H1 (cell line): ENCODE measurements around the gene NUAK1. TPM values are rescaled to one million over a fixed set of nuclear protein-coding genes. Genes with fewer than 3 reads are reported as not detected.

ENCODE experiments used
- CTCF ChIA-PET: fragments of 300-600 bp; sonication (Branson Sonifier 250); formaldehyde crosslinking; loops from one replicate; lab custom pipeline; 2021; ENCODE audit not compliant: partially characterized antibody; lab: Charles Lee
- POLR2A ChIA-PET: fragments of 300-600 bp; sonication (Branson Sonifier 250); formaldehyde crosslinking; loops from one replicate; lab custom pipeline; 2021; ENCODE audit warnings: inconsistent platforms; ENCODE audit not compliant: partially characterized antibody; lab: Charles Lee
- DNase-seq, 2 experiments: peaks; one replicate each; pipeline versions ENCODE4 v3.0.0 to v3.0.0-alpha.2; 2010 to 2022; ENCODE audit warnings: low spot score in 2 of 2, low read depth in 1 of 2, mixed read lengths in 1 of 2
- FAIRE-seq: peaks from 2 replicates; lab custom pipeline; 2011; peaks lifted over from hg19 to GRCh38; lab: Jason Lieb, UNC
- H2AFZ ChIP-seq: 2 replicates; pipeline ENCODE4 v1.8.1; 2012; ENCODE audit warnings: low read length, inconsistent platforms
- H2AK5ac ChIP-seq: 2 replicates; pipeline ENCODE4 v1.6.1; 2013; ENCODE audit warnings: low read depth, low read length
- H2BK120ac ChIP-seq: replicated peaks from 2 replicates; pipeline ENCODE3; 2013; ENCODE audit warnings: low read depth, low read length, inconsistent platforms
- H2BK12ac ChIP-seq: 2 replicates; pipeline ENCODE4 v1.6.1; 2013; ENCODE audit warnings: low read depth, low read length
- H2BK15ac ChIP-seq: 2 replicates; pipeline ENCODE4 v1.6.1; 2013; ENCODE audit warnings: low read length
- H2BK20ac ChIP-seq: 2 replicates; pipeline ENCODE4 v1.6.1; 2013; ENCODE audit warnings: low read length
- H2BK5ac ChIP-seq: 2 replicates; pipeline ENCODE4 v1.6.1; 2013; ENCODE audit warnings: low read depth, low read length
- H3K14ac ChIP-seq: 2 replicates; pipeline ENCODE4 v1.6.1; 2013; ENCODE audit warnings: inconsistent platforms; ENCODE audit not compliant: insufficient read length
- H3K18ac ChIP-seq: 2 replicates; pipeline ENCODE4 v1.6.1; 2013; ENCODE audit warnings: low read length; ENCODE audit errors: extremely low read depth
- H3K23ac ChIP-seq: 2 replicates; pipeline ENCODE4 v1.6.1; 2013; ENCODE audit warnings: inconsistent platforms; ENCODE audit not compliant: insufficient read length
- H3K23me2 ChIP-seq: 2 replicates; pipeline ENCODE4 v1.6.1; 2013; ENCODE audit warnings: low read depth, low read length
- H3K27ac ChIP-seq: 2 replicates; pipeline ENCODE4 v1.6.1; 2011; ENCODE audit warnings: low read depth, low read length, inconsistent platforms
- H3K27me3 ChIP-seq, 4 experiments: replicated peaks in 1 of 4; 1 replicate in 1 of 4; 2 replicates in 3 of 4; pipeline versions ENCODE4 v1.6.1 to v1.8.1; 2011 to 2013; ENCODE audit warnings: low read length in 3 of 4, mild to moderate bottlenecking in 3 of 4, inconsistent platforms in 2 of 4, mixed read lengths in 2 of 4, moderate library complexity in 1 of 4; ENCODE audit not compliant: control insufficient read depth in 3 of 4, insufficient read depth in 3 of 4; ENCODE audit errors: extremely low read depth in 1 of 4
- H3K36me3 ChIP-seq, 4 experiments: 2 replicates each; pipeline versions ENCODE4 v1.6.1 to v1.8.1; 2011 to 2013; ENCODE audit warnings: mild to moderate bottlenecking in 4 of 4, low read length in 3 of 4, moderate library complexity in 2 of 4, control low read depth in 1 of 4, inconsistent platforms in 1 of 4; ENCODE audit not compliant: insufficient read depth in 4 of 4, control insufficient read depth in 2 of 4
- H3K4ac ChIP-seq: replicated peaks from 2 replicates; pipeline ENCODE3; 2013; ENCODE audit warnings: low read length, low read depth, mixed read lengths, inconsistent platforms; ENCODE audit not compliant: insufficient read length
- H3K4me1 ChIP-seq, 4 experiments: replicated peaks in 1 of 4; 1 replicate in 1 of 4; 2 replicates in 3 of 4; pipeline versions ENCODE4 v1.6.1 to v1.8.1; 2011 to 2013; ENCODE audit warnings: low read length in 3 of 4, inconsistent platforms in 2 of 4, mixed read lengths in 1 of 4; ENCODE audit not compliant: insufficient read depth in 4 of 4, control insufficient read depth in 3 of 4
- H3K4me2 ChIP-seq, 2 experiments: 2 replicates each; pipeline versions ENCODE4 v1.6.1 to v1.8.1; 2011 to 2013; ENCODE audit warnings: low read depth in 2 of 2, low read length in 2 of 2, control low read depth in 1 of 2, inconsistent platforms in 1 of 2, mild to moderate bottlenecking in 1 of 2; ENCODE audit not compliant: insufficient read depth in 1 of 2
- H3K4me3 ChIP-seq, 4 experiments: fragments of 200-600, 300-600 bp in 1 of 4; sonication (generic), shearing (Covaris generic), sonication (Bioruptor Twin) in 1 of 4; 2 replicates each; pipeline versions ENCODE4 v1.5.1 to v1.8.1; 2011 to 2016; ENCODE audit warnings: low read length in 4 of 4, low read depth in 3 of 4, control low read depth in 2 of 4, inconsistent platforms in 2 of 4, mild to moderate bottlenecking in 2 of 4, mixed read lengths in 1 of 4, moderate library complexity in 1 of 4; ENCODE audit not compliant: insufficient read depth in 2 of 4; ENCODE audit errors: extremely low read depth in 1 of 4
- H3K56ac ChIP-seq: replicated peaks from 2 replicates; pipeline ENCODE3; 2013; ENCODE audit warnings: low read depth, mild to moderate bottlenecking, mixed read lengths, low read length, inconsistent platforms; ENCODE audit not compliant: insufficient read length
- H3K79me1 ChIP-seq: 2 replicates; pipeline ENCODE4 v1.6.1; 2013; ENCODE audit warnings: low read depth, low read length, control low read depth
- H3K79me2 ChIP-seq, 2 experiments: 2 replicates each; pipeline versions ENCODE4 v1.6.1 to v1.8.1; 2012 to 2013; ENCODE audit warnings: low read length in 2 of 2, mild to moderate bottlenecking in 2 of 2, inconsistent platforms in 1 of 2; ENCODE audit not compliant: insufficient read depth in 2 of 2, control insufficient read depth in 1 of 2
- H3K9ac ChIP-seq, 4 experiments: replicated peaks in 1 of 4; 1 replicate in 1 of 4; 2 replicates in 3 of 4; pipeline versions ENCODE4 v1.6.1 to v1.8.1; 2011 to 2013; ENCODE audit warnings: low read depth in 3 of 4, low read length in 3 of 4, control low read depth in 2 of 4, mild to moderate bottlenecking in 2 of 4, moderate library complexity in 2 of 4, inconsistent platforms in 1 of 4; ENCODE audit errors: extremely low read depth in 1 of 4
- H3K9me3 ChIP-seq, 2 experiments: 2 replicates each; pipeline versions ENCODE4 v1.6.1 to v1.8.1; 2012 to 2013; ENCODE audit warnings: mild to moderate bottlenecking in 2 of 2, moderate library complexity in 2 of 2, control low read depth in 1 of 2, inconsistent platforms in 1 of 2, low read depth in 1 of 2, low read length in 1 of 2, mixed read lengths in 1 of 2; ENCODE audit not compliant: insufficient read depth in 2 of 2
- H4K20me1 ChIP-seq, 2 experiments: replicated peaks in 1 of 2; 2 replicates each; pipeline versions ENCODE3 to v1.8.1; 2011 to 2013; ENCODE audit warnings: inconsistent platforms in 2 of 2, low read length in 2 of 2, mild to moderate bottlenecking in 1 of 2; ENCODE audit not compliant: insufficient read depth in 2 of 2, control insufficient read depth in 1 of 2
- H4K5ac ChIP-seq: 2 replicates; pipeline ENCODE4 v1.6.1; 2013; ENCODE audit warnings: low read length, low read depth, mixed read lengths, inconsistent platforms; ENCODE audit not compliant: insufficient read length
- H4K8ac ChIP-seq: 2 replicates; pipeline ENCODE4 v1.8.0; 2013; ENCODE audit warnings: mild to moderate bottlenecking, moderate library complexity, low read length, inconsistent platforms; ENCODE audit not compliant: insufficient read depth; ENCODE audit errors: extremely low read depth
- H4K91ac ChIP-seq: replicated peaks from 2 replicates; pipeline ENCODE3; 2013; ENCODE audit warnings: low read length, mixed read lengths, inconsistent platforms; ENCODE audit not compliant: insufficient read length
- SIX5 ChIP-seq: IDR thresholded peaks from 2 replicates; pipeline ENCODE4 v1.6.1; 2011; ENCODE audit warnings: mild to moderate bottlenecking, low read depth, low read length
- WGBS, 2 experiments: shearing (Covaris generic) in 1 of 2; methylation state at CpG; one replicate each; pipeline versions ENCODE4 v1.1.6 to v1.1.7; 2013 to 2015; ENCODE audit warnings: low lambda C conversion rate in 2 of 2, mixed read lengths in 2 of 2, inconsistent platforms in 1 of 2, low coverage in 1 of 2, missing lambda C conversion rate in 1 of 2; ENCODE audit not compliant: insufficient replicate concordance in 2 of 2, insufficient coverage in 1 of 2, insufficient read length in 1 of 2; ENCODE audit errors: extremely low coverage in 1 of 2, missing lambda C conversion rate in 1 of 2; 5-methylcytosine and 5-hydroxymethylcytosine counted together
- polyA plus RNA-seq, 7 experiments: library from polyadenylated mRNA; depleted of rRNA in 3 of 7; stranded (reverse) in 5 of 7; unstranded in 2 of 7; fragments of >200 nt in 5 of 7; fragments of 200-250 nt in 2 of 7; gene quantifications; 1 replicate in 5 of 7; 2 replicates in 1 of 7; 4 replicates in 1 of 7; pipeline versions ENCODE4 v1.2.1 to v1.2.3, GENCODE V29; 2011 to 2013; ENCODE audit warnings: missing spikeins in 2 of 7, mixed read lengths in 2 of 7
- total RNA-seq: library from RNA; stranded (reverse); fragmentation: NEBNext Ultra II Directional; extraction: Animal tissue kit (Norgen Biotek cat#: 25700); gene quantifications from 2 replicates; pipeline ENCODE4 v1.2.1, GENCODE V29; 2021

The NUAK1 gene
- total and polyA plus RNA-seq, 2 of the 8 experiments (the other 6 are each of a cell fraction or from before 2014, with no cell fraction given): 6.7 to 18.2 TPM

DNA sequence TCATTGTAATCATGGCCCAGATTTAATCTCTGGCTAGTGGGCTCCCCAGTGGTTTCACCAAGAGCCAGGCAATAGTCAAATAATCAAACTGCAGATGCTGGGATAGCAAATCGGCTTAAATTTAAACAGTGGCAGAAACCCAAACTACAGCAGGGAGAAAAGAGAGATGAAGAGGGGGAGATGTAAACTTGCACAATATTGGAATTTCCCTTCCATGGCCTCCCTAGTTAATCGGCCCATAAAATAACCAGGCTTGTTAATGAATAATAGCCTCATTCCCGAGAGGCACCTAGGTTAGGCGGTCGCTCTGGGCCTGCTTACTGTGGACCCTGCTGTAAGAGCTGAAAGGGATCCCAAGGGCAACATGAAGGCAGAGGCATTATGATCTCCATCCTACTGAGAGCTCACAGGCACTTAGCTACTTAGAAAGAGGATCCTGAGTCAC, 116.2 kb downstream of the NUAK1 start:
- H3K9me3 ChIP-seq: peaks cover 15 to 21% of the 10 kb centered on the region in 2 experiments
- H3K4ac ChIP-seq: no peak overlapping the region
- no peak overlapping the region for H2BK12ac ChIP-seq
- no peak overlapping the region for H3K23ac ChIP-seq
- FAIRE-seq: no peak
- DNase-seq: no peak
- H2BK15ac ChIP-seq: no peak overlapping the region
- no peaks in the 10 kb centered on the region for H3K79me1 ChIP-seq
- H3K27me3 ChIP-seq: no peaks in the 10 kb centered on the region
- no peak overlapping the region for H4K91ac ChIP-seq
- no peaks in the 10 kb centered on the region for H3K79me2 ChIP-seq
- no peak overlapping the region for H4K5ac ChIP-seq
- H3K4me2 ChIP-seq: no peak overlapping the region
- H2AFZ ChIP-seq: no peak overlapping the region
- H3K18ac ChIP-seq: no peak overlapping the region
- no peak overlapping the region for H2AK5ac ChIP-seq
- TF ChIP-seq SIX5: no peak
- TF ChIP-seq, all 59 proteins: peak for 0
- POLR2A ChIA-PET: no interaction called here
- Histone ChIP-seq H3K56ac (no peak overlapping the region), H2BK120ac (no peak overlapping the region), H3K36me3 (peaks cover 0 to 4% (median 0%) of the 10 kb centered on the region in 4 experiments; a peak in 3 of 8 replicates), H3K4me3 (no peak overlapping the region), H4K20me1 (no peaks in the 10 kb centered on the region), H3K27ac (no peak overlapping the region), H2BK5ac (no peak overlapping the region), H3K4me1 (no peaks in the 10 kb centered on the region), H4K8ac (no peak overlapping the region), H3K14ac (no peak overlapping the region), H3K9ac (no peak overlapping the region), H2BK20ac (no peak overlapping the region), H3K23me2 (no peaks in the 10 kb centered on the region; the same call in none of the 2 replicates)
- CTCF ChIA-PET: interaction anchor here (2.1 kb wide), 1 partner anchor 8 kb away, joined by 5 read pairs; no protein-coding TSS in a partner anchor
- WGBS, 2 experiments: 95% methylated on average over 5 of the region's 5 CpGs; no CpG with 5 or more reads in 1 of the 2 experiments
